Measurements from ENCODE around the gene FHIT. TPM values are rescaled to one million over a fixed set of nuclear protein-coding genes. Genes with fewer than 3 reads are reported as not detected.

The FHIT gene
- total and polyA plus RNA-seq, 2 donors from 2014 or later, result 20.2 to 61.2 TPM

DNA sequence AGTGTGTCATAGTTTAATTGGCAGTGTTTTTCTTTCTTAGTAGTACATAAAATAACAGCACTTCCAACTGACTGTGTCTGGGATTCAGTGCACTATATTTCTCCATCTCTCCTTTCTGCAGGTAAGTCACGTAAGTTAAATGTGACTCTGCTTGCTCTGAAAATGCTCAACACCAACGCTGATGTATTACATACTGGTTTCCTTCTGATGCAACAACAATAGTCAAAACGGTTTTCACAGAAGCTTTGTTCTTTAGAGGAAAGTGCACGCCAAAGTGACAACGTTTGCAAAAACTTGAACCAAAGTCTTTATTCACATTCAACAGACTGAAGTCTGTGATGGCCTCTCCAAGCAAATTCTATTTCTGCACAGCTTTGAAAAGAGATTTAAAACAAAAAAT, 1494.3 kb downstream of the FHIT start:
- no peak for DNase-seq
- Histone ChIP-seq H3K9me3 (ENCODE audit: control insufficient read depth in 2 of 3, insufficient read depth in 1 of 3, low read length in 3 of 3) (no peaks in the 10 kb centered on the region), H3K27me3 (ENCODE audit: control insufficient read depth, insufficient read depth, low read length) (no peaks in the 10 kb centered on the region), H3K27ac (ENCODE audit: low read depth in 2 of 2, low read length in 2 of 2) (no peak overlapping the region), H3K36me3 (ENCODE audit: control insufficient read depth in 2 of 3, insufficient read depth in 3 of 3, low read length in 3 of 3) (no peaks in the 10 kb centered on the region), H3K4me1 (ENCODE audit: control insufficient read depth in 2 of 3, insufficient read depth in 2 of 3, low read depth in 1 of 3, low read length in 3 of 3) (no peaks in the 10 kb centered on the region), H3K4me3 (ENCODE audit: low read length in 3 of 3) (no peak overlapping the region), H3K9ac (ENCODE audit: low read length in 3 of 3) (no peak overlapping the region)
- TF ChIP-seq CTCF (IDR thresholded peaks at IDR 0.05; ENCODE audit: borderline replicate concordance, extremely low read depth, insufficient read depth), result no peak
- intact Hi-C loops (cut with DNase I), result no loop called here
- FAIRE-seq, result no peak

DNA sequence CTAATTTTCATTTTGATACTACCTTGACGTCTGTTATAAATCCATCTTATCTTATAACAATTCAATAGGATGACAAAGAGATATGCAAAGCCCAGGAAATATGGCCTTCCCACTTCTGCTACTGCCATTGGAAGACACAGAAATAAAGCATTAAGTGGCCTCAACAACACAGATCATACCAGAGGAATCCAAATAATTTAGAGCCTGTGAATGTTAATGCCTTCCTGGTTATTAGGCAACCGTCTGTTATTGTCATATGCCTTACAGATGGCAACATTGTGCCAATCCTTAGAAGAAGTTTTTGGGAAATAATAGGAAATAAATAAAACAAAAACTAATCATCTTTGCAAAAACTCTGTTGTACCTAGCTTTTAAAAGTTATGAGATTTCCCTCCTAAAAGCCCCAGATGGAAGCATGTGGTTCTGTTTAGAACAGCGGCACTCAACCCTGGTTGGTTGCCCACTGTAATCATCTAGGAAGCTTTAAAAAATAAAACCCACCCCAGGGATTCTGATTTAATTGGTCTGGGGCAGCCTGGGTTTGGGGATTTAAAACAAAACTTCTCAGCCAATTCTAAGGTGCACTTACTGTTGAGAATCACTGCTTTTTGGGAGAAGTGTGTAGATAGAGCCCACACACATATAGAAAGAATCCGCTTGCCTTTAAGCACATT, 1496.7 kb downstream of the FHIT start:
- no peak for TF ChIP-seq CTCF (IDR thresholded peaks at IDR 0.05; ENCODE audit: borderline replicate concordance, extremely low read depth, insufficient read depth)

DNA sequence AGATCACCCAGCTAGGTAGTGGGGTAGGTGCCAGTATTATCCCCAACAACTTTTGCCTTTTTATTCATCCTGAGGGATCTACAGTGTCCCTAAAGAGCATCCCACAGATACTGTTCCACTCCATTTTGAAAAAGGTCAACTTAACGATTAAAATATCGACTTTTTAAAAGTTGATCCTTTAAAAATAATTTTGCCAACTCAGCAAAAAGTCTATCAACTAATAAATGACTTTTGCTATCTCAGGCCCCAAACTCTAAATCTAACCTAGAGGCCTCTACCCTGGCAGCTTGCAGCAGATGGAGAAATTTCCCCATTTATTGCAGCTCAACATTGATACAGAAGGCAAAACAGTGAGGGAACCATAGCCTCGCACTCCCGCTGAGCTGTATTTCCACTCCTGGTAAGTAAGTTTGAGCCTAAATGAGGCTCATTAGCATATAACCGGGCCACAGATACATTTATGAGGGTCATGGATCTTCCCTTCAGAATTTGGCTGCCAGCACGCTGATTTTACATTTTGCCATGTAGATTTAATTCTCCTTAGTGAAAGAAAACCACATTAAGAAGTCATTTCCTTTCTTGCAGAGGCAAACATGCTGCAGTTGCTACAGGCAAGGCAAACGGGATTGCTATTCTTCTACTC, 1497.3 kb downstream of the FHIT start:
- no peak for DNase-seq
- no peak overlapping the region for H3K27ac ChIP-seq (ENCODE audit: low read depth in 2 of 2, low read length in 2 of 2)
- intact Hi-C loops (cut with DNase I), result no loop called here
- no peak for TF ChIP-seq CTCF (IDR thresholded peaks at IDR 0.05; ENCODE audit: borderline replicate concordance, extremely low read depth, insufficient read depth)
- no peak for FAIRE-seq
- no peak overlapping the region for H3K4me3 ChIP-seq (ENCODE audit: low read length in 3 of 3)
- no peaks in the 10 kb centered on the region for H3K9me3 ChIP-seq (ENCODE audit: control insufficient read depth in 2 of 3, insufficient read depth in 1 of 3, low read length in 3 of 3)
- H3K9ac ChIP-seq (ENCODE audit: low read length in 3 of 3), result no peak overlapping the region
- no peaks in the 10 kb centered on the region for H3K4me1 ChIP-seq (ENCODE audit: control insufficient read depth in 2 of 3, insufficient read depth in 2 of 3, low read depth in 1 of 3, low read length in 3 of 3)
- no peaks in the 10 kb centered on the region for H3K27me3 ChIP-seq (ENCODE audit: control insufficient read depth, insufficient read depth, low read length)
- no peaks in the 10 kb centered on the region for H3K36me3 ChIP-seq (ENCODE audit: control insufficient read depth in 2 of 3, insufficient read depth in 3 of 3, low read length in 3 of 3)

More for the DNA sequence above, 1496.7 kb downstream of the FHIT start:
- intact Hi-C loops (cut with DNase I), result no loop called here
- no peak overlapping the region for H3K9ac ChIP-seq (ENCODE audit: low read length in 3 of 3)
- H3K9me3 ChIP-seq (ENCODE audit: control insufficient read depth in 2 of 3, insufficient read depth in 1 of 3, low read length in 3 of 3), result no peaks in the 10 kb centered on the region
- no peak overlapping the region for H3K27ac ChIP-seq (ENCODE audit: low read depth in 2 of 2, low read length in 2 of 2)
- H3K36me3 ChIP-seq (ENCODE audit: control insufficient read depth in 2 of 3, insufficient read depth in 3 of 3, low read length in 3 of 3), result no peaks in the 10 kb centered on the region
- H3K4me3 ChIP-seq (ENCODE audit: low read length in 3 of 3), result no peak overlapping the region
- DNase-seq (no peak), FAIRE-seq (no peak)
- H3K4me1 ChIP-seq (ENCODE audit: control insufficient read depth in 2 of 3, insufficient read depth in 2 of 3, low read depth in 1 of 3, low read length in 3 of 3), result no peaks in the 10 kb centered on the region
- H3K27me3 ChIP-seq (ENCODE audit: control insufficient read depth, insufficient read depth, low read length), result no peaks in the 10 kb centered on the region

Data from kidney (tissue), 14 donors.